ENCODE measurements around the gene PARD3.
"Not testable (repeated sequence)": the region's sequence is repeated elsewhere in the genome, so short reads cannot be mapped to it uniquely, and the experiment has no call there.

PARD3 gene

DNA sequence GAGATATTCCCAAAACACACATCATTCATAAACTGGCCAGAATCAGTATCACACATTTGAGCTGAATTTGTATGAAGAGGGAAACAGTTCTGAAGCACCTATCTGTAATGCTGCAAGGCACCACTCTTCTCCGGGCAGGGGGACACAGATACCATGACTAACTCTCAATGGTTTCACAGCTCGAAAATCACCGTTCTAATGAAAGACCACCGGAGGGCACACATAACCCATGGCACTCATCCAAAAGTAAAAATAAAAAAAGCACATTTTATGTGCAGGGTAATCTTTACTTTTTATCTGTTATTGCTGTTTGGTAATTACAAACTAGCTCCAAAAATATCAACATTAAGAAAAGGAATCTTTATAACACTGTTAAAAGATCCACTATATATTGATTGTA is 137.5 kb downstream of the PARD3 start:
- no peak for DNase-seq

DNA sequence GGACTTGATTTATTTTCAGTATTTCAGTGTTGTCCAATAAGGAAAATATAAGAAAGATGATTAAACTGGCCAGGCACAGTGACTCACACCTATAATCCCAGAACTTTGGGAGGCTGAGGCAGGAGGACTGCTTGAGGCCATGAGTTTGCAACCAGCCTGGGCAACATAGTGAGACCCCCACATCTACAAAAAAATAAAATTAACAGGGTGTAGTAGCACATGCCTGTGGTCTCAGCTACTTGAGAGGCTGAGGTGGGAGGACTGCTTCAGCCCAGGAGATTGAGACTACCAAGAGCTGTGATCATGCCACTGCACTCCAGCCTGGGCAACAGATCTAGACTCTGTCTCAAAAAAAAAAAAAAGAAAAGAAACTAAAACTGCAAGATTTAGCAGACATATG is 138.0 kb downstream of the PARD3 start:
- DNase-seq = no peak

DNA sequence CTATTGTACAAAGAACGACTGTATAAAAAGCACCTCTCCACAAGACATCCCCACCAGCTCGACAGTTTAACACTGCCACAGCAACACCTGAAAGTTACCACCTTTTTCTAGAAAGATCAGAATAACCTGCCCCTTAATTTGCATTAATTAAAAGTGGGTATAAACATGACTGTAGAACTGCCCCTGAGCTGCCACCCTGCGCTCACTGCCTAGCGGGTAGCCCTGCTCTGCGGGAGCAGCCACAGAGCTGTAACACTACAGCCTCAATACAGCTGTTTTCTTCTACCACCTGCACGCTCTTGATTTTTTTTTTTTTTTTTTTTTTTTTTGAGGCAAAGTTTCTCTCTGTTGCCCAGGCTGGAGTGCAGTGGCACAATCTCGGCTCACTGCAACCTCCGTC is 140.9 kb downstream of the PARD3 start:
- DNase-seq = no peak

DNA sequence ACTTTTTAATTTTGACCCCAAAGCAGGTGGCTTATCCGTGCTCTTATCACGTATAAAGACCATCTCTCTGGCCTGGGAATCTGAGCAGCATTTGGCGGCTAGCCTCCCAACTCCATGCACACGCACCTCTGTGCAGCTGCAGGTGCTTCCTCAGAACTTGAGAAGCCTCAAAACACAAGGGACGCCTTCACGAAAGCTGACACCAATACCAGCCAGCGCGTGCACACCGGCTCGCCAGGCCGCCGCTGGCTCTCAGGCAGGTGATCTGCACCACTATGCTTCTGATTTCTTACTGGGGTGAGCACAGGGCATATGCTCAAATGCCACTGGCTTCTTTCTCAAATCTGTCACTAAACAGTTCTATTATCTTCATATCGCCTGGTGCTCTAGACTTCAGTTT is 145.0 kb downstream of the PARD3 start:
- no peak for DNase-seq

DNA sequence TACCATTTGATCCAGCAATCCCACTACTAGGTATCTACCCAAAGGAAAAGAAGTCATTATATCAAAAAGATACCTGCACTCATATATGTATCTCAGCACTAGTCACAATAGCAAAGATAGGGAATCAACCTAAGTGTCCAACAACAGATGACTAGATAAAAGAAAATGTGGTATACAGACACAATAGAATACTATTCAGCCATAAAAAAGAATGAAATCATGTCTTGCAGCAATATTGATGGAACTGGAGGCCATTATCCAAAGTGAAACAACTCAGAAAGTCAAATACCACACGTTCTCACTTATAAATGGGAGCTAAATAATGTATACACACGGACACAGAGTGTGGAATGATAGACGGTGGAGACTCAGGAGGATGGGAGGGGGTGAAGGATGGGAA is 146.0 kb downstream of the PARD3 start:
- DNase-seq = no peak

DNA sequence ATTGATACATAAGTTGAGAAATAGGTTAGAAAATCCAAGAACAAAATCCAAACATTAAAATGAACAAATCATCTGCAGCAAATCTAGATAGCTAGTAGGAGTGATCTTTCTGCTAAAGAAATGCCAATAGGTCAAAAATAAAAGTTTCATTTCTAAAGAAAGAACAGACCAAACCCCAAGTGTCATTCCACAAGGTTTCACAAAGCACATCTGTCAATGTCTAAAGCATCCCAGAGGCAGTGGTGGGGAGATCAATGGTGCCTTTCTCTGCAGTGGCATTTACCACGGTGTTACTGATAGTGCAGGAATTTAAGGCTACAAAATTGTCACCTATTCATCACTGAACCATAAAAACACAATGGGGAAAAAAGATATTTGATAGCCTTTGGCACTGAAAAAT is 147.9 kb downstream of the PARD3 start:
- DNase-seq = no peak

DNA sequence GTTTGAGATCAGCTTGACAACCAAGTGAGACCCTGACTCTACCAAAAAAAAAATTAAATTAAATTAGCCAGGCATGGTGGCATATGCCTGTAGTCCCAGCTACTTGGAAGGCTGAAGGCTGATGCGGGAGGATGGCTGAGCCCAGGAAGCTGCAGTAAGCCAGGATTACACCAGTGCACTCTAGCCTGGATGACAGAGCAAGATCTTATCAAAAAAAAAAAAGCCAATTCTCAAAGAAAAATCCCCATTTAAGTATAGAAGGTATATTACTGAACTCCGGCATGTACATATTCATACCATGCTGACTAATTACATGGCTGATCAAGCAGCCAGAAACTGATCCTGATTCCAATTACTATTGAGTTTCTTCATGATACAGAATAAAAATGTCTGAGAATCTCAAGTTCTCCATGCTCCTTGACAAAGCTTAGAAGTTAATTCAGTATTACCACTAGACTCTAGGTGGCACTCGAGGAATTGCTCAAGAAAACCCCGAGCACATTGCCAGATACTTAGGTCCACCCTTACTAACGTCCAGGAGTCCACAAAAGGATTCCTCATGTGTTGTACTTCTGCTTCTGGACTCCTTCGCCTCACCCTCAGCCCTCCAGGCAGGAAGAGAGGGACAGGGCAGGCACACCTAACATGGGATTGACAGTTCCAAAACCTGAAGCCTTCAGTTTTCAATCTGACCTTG is 148.9 kb downstream of the PARD3 start:
- DNase-seq = no peak

DNA sequence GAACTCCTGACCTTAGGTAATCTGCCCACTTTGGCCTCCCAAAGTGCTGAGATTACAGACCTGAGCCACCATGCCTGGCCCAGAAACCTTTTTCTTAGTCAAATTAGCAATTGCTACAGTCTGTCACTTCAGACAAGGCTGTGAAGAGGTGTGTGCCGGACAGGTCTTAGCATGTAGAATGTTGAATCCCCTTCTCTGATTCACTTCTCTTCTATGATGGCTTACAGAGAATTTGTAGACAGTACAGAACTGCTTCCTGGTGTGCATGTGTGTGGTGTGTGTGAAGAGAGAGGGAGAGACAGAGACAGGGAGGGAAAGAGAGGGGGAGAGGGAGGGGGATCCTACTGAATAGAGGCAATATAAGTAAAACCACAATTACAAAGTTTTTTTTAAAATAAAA is 150.4 kb downstream of the PARD3 start:
- no peak for DNase-seq

DNA sequence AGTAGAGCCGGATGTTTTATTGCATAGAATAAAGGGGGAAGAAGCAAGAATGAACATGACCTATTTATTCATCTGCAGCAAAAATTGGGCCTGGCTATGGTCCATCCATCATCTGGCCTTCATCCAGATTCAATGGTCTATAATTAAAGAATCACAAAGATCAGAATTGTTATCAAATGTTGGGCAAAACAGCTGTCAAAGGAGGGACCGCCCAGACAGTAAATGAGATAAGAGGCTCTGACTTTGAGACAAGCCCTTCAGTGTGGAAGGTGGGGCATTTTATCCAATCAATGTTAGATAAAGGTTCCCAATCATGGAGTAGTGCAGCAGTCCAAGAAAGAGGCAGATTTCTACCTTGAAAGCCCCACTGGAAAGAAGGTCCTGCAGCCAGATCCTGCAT is 153.5 kb downstream of the PARD3 start:
- DNase-seq = no peak

DNA sequence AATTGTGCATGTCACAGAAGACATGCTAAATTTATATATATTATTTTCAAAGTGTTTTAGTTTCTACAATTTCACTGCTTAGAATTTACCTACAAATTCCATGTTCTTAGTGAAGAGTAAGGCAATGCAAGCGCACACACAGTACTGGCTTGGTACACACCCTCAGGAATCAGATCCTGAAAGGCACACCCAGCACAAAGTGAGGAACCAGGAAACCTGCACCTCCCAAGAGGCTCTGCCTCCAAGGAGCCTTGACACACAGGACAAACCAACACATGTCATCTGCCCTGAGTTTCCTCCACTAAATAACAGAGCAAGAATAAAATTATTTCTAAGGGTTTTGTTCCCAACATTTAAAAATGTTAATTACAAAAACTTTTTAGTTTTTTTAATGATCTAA is 156.2 kb downstream of the PARD3 start:
- no peak for DNase-seq

DNA sequence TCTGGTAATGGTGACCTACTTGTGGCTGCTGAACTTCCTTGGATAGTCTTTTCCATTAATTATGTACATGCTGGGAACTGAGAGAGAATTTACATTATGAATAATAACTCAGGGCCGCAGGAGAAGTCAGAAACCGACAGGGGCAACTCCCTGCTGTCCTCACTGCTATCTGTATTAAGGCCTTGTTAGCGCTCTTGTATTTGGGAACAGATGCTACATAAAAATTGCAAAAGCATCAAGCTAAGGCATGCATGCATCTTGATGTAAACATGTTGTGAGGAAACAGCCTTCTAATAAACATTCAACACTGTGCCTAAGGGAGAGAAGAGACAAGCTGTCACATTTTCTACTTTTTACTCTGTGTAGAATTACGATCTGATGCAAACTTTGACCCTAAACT is 158.4 kb downstream of the PARD3 start:
- DNase-seq = no peak

DNA sequence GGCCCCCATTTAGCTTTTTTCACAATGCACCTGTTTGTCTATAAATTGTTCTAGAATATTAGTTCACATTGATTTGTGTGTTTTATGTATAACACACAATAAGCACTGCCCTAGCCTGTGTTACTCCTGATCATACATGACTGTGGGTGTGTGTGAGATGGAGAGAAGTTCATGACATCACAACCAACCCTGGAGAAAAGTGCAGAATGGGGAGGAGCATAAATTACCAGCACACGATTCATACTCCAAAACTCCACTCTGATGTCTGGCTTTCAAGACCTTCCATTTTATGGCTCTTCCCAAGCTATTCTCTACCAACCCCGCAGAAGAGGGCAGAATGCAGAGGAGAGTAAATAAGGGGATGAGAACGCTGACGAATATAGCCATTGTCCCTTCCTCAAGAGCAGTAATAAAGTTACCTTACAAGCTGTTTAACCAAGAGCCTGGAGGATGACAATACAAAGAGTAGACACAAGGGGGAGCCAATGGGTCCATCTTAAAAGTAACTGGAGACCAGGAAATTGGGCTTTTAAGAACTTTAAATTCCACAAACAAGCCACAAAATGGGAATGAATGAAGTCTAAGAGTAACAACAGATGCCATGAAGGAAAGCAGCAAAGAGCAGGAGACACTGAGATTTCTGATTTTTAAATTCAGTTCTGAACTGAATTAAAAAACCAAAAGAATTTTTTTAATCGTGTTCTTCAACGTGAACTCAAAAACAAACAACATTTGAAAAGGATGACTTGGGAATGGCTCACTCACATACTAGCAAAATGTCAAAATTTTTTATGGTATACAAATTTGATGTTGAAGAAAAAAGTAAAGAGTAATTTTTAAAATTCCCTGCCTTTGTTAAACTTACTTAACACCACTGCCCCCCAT is 159.6 kb downstream of the PARD3 start:
- no peak for DNase-seq

DNA sequence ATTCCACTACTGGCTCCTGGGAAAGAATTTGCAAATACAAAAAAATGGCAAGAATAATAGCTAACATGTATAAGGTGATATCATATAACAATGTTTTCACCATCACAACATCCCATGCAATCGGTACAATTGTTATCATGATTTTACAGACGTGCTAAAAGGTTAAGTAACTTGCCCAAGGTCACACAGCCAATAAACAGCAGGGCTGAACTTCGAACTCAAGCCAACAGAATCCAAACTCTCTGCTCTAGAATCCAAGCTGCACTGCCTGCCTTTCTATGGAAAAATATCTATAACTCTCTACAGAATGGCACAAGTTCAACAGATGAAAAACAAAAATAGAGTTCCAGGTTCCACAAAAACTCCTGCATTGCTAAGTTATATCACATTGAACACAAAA is 160.9 kb downstream of the PARD3 start:
- no peak for DNase-seq

DNA sequence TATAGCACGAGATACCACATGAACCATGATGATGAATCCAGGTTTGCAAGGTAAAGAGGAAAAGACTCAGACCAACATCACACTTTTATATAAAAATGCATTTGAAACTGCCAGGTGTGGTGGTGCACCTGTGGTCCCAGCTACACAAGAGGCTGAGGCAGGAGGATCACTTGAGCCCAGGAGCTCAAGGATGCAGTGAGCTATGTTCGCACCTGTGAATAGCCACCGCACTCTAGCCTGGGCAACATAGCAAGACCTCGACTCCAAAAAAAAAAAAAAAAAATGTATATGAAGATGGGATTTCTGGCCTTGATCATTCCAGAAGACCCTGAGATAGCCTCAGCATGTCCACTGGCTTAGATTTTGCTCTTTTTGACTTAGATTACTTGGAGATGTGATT is 161.6 kb downstream of the PARD3 start:
- DNase-seq = no peak

DNA sequence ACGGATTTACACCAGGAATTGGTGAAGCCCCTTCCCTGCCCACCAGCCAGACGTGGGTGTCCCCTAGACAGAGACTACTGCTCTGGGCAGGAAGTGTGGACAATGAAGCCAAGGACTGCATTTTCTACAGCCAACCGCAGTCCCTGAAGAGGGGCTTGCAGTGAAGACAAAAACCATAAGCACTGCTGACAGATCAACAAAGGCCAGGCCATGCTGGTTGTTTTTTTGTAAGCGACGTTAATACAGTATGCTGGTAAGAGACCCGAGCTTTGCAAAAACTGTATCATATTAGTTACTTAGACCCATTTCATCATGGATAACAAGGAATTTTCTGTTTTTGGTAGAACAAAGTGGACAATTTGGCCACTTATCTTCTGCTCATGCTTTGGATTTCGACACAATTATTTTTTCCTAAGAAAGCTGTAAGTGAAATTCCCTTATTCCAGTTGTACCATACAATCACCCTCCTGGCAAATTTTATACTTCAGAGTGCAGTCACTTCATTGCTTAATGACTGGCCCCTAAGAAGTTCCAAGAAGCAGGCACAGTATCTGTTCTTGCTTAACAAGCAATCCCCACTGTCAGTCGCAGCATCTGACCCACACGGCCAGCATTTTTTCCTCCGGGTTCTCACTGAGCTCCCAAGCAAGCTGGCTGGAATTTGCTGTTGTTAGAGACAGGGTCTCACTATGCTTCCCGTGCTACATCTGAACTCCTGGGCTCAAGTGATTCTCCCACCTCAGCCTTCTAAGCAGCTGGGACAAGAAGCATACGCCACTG is 163.5 kb downstream of the PARD3 start:
- DNase-seq = no peak

DNA sequence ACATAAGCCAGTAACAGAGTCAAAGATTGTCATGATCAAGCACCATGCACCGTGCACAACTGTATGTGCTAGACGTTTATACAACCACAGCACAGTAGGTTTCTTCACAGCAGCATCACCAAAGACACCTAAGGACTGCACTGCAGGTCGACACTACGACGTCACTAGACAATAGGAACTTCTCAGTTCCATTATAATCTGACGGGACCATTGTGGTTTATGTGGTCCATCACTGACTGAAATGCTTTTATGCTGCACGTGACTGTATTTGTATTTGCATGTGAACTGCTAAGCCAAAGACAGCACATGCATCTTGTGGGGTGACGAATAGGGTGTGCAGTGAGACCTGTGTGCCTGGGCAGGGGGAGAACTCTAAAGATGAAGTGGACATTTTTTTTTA is 164.9 kb downstream of the PARD3 start:
- DNase-seq = no peak

DNA sequence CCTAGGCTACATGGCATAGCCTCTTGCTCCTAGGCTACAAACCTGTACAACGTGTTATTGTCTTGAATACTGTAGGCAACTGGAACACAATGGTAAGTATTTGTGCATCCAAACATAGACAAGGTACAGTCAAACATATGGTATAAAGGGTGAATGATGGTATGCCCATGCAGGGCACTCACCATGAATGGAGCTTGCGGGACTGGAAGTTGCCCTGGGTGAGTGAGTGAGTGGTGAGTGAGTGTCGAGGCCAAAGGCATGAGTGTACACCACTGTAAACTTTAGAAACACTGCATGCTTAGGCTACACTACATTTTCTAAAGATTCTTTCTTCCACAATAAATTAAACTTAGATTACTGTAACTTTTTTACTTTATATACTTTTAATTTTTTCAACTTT is 165.7 kb downstream of the PARD3 start:
- DNase-seq = no peak

DNA sequence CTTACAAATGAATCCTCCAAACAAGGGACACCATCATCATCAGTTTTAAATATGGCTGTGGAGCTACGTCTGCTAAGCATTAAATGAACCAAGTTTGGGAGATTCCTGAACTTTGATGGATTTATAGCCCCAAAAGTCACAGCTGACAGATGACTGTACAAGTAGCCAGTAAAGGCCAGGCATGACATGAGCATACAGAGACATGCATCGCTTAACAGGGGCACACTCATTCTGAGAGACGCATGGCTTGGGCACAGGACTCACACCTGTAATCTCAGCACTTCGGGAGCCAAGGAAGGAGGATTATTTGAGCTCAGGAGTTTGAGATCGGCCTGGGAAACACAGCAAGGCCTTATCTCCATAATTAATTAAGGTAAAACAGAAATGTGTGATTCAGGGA is 166.2 kb downstream of the PARD3 start:
- no peak for DNase-seq

DNA sequence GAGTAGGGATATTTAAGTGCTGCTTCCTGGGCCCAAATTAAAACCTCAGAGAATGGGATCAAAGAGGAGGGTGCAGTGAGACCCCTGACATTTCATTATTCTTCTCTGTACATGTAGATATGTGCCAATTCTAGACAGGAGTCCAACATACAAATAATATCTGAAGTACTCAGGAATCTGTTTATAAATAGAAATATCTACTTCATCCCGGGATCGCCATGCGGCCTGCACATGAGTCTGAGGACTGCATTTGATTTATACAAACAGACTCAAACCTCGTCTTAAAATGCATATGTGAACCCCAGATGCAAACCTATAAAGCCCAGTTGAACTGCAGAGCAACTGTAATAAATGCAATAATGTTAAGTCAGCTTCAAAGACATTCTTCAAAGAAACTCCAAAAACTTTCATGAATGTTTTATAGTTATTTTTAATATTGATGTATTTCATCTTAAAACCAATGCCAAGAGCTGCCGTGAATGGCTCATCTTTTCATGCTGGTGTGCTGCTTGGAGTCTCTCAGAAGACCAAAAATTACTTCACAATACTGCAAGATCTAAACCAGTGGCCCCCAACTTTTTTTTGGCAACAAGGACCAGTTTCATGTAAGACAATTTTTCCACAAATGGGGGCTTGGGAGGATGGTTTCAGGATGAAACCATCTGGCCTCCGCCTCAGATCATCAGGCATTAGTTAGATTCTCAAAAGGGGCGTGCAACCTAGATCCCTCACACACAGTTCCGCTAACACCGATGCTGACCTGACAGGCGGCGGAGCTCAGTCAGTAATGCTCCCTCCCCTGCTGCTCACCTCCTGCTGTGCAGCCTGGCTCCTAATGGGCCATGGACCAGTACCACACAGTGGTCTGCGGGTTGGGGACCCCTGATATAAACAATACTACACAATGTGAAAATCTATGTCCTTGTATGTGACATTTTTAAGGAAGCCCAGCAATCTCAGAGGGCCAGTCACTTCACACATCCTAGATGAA is 166.9 kb downstream of the PARD3 start:
- no peak for DNase-seq

DNA sequence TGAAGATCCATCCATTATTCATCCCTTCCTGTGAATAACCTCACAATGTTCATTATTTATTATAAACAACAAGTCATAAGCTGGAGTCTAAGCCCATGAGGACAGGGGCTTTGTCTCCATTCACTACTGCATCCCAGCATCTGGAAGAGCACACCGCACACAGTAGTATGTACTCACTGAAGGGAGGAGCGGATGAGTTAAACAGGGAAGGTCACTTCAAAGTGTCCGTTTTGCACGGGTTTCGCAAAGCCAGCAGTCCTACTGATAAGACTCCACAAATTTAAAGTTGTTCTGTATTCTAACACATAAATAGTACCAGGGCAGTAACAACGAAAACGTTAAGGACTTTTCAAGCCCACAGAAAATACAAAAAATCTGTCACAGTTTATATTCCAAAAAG is 167.9 kb downstream of the PARD3 start:
- DNase-seq = no peak

DNA sequence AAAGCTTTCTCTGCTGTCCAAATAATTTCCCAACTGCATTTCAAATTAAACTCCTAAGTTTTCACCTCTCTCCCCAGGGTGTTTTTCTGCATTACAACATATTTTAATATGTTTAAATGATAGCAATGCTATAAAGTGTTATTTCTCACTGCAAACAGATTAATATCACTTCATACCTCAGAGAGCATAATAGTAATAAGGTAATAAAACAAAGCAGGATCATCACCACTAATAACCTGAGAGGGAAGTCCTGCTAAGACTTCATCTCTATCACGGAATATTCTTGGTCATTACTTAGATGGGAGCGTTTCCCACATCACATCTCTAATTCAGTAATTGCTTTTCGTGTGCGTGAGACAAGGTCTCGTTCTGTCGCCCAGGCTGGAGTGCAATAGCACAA is 168.8 kb downstream of the PARD3 start:
- no peak for DNase-seq

DNA sequence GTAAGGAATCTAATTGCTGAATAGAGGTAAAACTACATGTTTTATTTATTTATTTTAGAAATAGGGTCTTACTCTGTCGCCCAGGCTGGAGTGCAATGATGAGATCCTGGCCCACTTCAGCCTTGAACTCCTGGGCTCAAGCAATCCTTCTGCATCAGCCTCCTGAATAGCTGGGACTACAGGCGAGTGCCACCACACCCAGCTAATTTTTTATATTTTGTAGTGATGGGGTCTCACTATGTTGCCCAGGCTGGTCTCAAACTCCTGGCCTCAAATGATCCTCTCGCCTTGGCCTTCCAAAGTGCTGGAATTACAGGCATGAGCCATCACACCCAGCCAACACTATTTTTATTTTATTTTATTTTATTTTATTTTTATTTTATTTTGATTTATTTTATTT is 170.3 kb downstream of the PARD3 start:
- DNase-seq = not testable (repeated sequence)

Data from effector CD4-positive, alpha-beta T cell (primary cell).